WERI-Rb-1 (cell line): Measurements from ENCODE around the gene SLC7A8.
"Not testable (repeated sequence)": the region's sequence is repeated elsewhere in the genome, so short reads cannot be mapped to it uniquely, and the experiment has no call there.

Experiments used
- DNase-seq: peaks from one replicate; pipeline ENCODE4 v3.0.0-alpha.2; 2020
- H3K27ac ChIP-seq: fragments of 250-450 bp; sonication (Bioruptor Pico); 2 replicates; pipeline ENCODE4 v1.5.1; 2020; ENCODE audit warnings: mild to moderate bottlenecking, moderate library complexity
- H3K27me3 ChIP-seq: fragments of 250-450 bp; sonication (Bioruptor Pico); 2 replicates; pipeline ENCODE4 v1.5.1; 2021; ENCODE audit warnings: mild to moderate bottlenecking, low read depth, moderate library complexity; ENCODE audit not compliant: insufficient read depth, severe bottlenecking
- H3K36me3 ChIP-seq: fragments of 250-450 bp; sonication (Bioruptor Pico); 2 replicates; pipeline ENCODE4 v1.5.1; 2020; ENCODE audit warnings: mild to moderate bottlenecking, moderate library complexity
- H3K4me3 ChIP-seq: 2 replicates; pipeline ENCODE4 v1.5.1; 2011; ENCODE audit warnings: low read depth, mild to moderate bottlenecking, control low read depth, low read length
- H3K9me3 ChIP-seq: fragments of 250-450 bp; sonication (Bioruptor Pico); 2 replicates; pipeline ENCODE4 v1.5.1; 2021; ENCODE audit warnings: mild to moderate bottlenecking, moderate library complexity; ENCODE audit not compliant: severe bottlenecking
- CTCF ChIP-seq: IDR thresholded peaks from 2 replicates; pipeline ENCODE4 v1.5.1; 2011; ENCODE audit warnings: low read depth, mild to moderate bottlenecking, control low read depth, inconsistent platforms, low read length

Gene SLC7A8

DNA sequence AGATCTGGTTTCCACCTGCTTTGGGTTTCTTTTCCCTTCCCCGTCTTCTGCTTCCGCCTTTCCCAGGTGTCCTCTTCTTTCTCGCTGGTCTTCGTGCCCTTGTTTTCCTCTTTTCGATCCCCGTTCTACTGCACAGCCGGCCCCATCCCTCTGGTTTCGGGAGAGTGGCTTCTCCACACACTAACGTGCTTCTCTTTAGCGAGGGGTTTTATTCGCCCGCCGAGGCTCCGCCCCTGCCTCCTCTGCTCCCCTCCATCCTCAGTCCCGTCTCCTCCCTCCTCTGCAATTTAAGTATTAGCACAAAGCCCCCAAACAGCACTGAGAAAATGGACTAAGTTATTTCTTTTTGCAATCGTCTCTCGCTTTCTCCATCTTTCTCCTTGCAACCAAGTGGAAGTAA, at the start of gene SLC7A8:
Gene SLC7A8 (minus strand): TSS at position 182 of the 400 bp plus-strand sequence. CDS start 746 bp downstream, outside the sequence.
- Histone ChIP-seq H3K27me3 (peaks cover 39% of the 10 kb centered on the region), H3K4me3 (peak within 1 kb of the TSS; percentile 31), H3K9me3 (no peaks in the 10 kb centered on the region), H3K36me3 (no peaks in the 10 kb centered on the region), H3K27ac (no peak within 1 kb of the TSS)
- no peak for TF ChIP-seq CTCF
- DNase-seq = peak; percentile 44

GRCh38 chr14:23232241-23232808, 48.9 kb upstream of the SLC7A8 start:
- DNase-seq, H3K27me3 ChIP-seq, H3K9me3 ChIP-seq, H3K36me3 ChIP-seq, H3K27ac ChIP-seq, H3K4me3 ChIP-seq: not testable (repeated sequence)

DNA sequence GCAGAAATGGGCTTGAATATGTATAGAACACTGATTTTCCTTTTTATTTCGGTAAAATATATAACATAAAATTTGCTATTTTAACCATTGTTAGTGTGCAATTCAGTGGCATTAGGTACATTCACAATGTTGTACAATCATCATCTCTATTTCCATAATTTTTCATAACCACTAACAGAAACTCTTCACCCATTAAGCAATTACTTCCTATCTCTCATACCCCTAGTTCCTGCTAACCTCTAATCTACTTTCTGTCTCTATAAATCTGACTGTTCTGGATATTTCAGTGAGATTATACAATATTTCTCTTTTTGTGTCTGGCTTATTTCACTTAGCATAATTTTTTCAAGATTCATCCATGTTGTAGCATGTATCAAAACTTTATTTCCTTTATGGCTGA, 45.4 kb upstream of the SLC7A8 start:
- H3K9me3 ChIP-seq = peaks cover 3% of the 10 kb centered on the region

GRCh38 chr14:23227566-23227965, 44.1 kb upstream of the SLC7A8 start:
- H3K4me3 ChIP-seq = no peak overlapping the region
- no peak for TF ChIP-seq CTCF
- DNase-seq = no peak

More for the DNA sequence above, 45.4 kb upstream of the SLC7A8 start:
- H3K4me3 ChIP-seq = no peak overlapping the region
- no peaks in the 10 kb centered on the region for H3K36me3 ChIP-seq
- no peak for TF ChIP-seq CTCF
- no peaks in the 10 kb centered on the region for H3K27me3 ChIP-seq
- no peak overlapping the region for H3K27ac ChIP-seq
- DNase-seq = no peak

GRCh38 chr14:23224958-23225357, 41.5 kb upstream of the SLC7A8 start:
- not testable (repeated sequence) for H3K27me3 ChIP-seq, H3K36me3 ChIP-seq, H3K27ac ChIP-seq, H3K4me3 ChIP-seq, DNase-seq, H3K9me3 ChIP-seq

More at GRCh38 chr14:23227566-23227965, 44.1 kb upstream of the SLC7A8 start:
- Histone ChIP-seq H3K36me3 (no peaks in the 10 kb centered on the region), H3K27ac (no peak overlapping the region), H3K9me3 (peaks cover 3% of the 10 kb centered on the region), H3K27me3 (no peaks in the 10 kb centered on the region)

DNA sequence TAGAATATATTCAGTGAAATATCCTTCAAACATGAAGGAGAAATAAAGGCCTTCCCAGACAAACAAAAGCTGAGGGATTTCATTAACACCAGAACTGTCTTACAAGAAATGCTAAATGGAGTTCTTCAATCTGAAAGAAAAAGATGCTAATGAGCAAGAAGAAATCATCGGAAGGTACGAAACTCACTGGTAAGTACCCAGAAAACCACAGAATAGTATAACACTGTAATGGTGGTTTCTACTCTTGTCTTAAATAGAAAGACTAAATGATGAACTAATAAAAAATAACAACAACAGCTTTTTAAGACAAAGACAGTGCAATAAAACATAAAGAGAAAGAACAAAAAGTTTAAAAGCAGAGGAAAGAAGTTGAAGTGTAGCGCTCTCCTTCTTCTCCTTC, 35.6 kb upstream of the SLC7A8 start:
- Histone ChIP-seq H3K27me3 (no peaks in the 10 kb centered on the region), H3K9me3 (peaks cover 3% of the 10 kb centered on the region)
- TF ChIP-seq CTCF = no peak

More for the DNA sequence above, 35.6 kb upstream of the SLC7A8 start:
- DNase-seq = no peak
- Histone ChIP-seq H3K36me3 (no peaks in the 10 kb centered on the region), H3K27ac (no peak overlapping the region), H3K4me3 (no peak overlapping the region)
